NCI-H2107 treated with DMSO at 0.1 percent for 48 hours (cell line): ENCODE results near the gene LSM12.
"Not testable (repeated sequence)": the region's sequence is repeated elsewhere in the genome, so short reads cannot be mapped to it uniquely, and the experiment has no call there.

ENCODE experiments used
- DNase-seq: peaks from one replicate; lab custom pipeline; 2025; ENCODE audit not compliant: unreplicated experiment; lab: John Stamatoyannopoulos, UW

Gene LSM12

DNA sequence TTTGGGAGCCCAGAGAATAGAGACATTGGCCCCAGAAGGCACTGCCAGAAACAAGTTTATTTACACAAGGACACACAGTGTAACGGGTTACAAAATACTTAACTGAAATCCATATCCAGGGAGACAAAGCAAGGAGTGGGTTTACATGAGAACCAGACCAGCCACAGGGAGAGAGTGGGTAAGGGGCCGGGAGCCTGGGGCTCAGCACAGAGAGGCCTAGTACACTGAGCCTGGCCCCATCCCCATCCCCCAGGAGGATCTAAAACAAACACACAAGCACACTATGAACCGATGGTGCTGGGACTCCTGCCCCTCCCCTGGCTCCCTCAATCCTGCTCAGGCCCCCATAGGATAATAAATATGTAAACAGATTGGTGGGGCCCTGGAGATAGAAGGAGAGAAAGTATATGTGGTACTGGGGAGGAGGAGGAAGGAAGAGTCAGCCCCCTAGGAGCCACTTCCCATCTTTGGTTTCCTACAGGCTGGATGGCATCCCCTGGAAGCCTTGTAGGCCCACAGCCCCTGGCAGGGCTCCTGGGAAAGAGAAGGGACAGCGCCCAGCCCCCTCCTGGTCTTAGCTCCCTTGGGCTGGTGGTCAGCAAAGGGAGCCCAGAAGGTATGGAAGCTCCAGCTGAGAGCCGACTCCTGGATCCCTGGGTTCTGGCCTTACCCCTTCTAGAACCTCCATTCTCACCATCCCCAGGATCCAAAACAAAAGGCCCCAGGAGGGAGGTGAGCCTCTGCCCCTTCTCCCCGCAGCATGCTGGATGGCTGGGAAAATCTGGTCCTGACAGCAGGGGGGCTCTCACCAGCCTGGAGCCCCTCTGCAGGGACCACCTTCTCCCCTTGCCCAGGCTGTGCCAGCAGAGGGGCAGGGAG, 10.5 kb upstream of the LSM12 start:
- DNase-seq = no peak

DNA sequence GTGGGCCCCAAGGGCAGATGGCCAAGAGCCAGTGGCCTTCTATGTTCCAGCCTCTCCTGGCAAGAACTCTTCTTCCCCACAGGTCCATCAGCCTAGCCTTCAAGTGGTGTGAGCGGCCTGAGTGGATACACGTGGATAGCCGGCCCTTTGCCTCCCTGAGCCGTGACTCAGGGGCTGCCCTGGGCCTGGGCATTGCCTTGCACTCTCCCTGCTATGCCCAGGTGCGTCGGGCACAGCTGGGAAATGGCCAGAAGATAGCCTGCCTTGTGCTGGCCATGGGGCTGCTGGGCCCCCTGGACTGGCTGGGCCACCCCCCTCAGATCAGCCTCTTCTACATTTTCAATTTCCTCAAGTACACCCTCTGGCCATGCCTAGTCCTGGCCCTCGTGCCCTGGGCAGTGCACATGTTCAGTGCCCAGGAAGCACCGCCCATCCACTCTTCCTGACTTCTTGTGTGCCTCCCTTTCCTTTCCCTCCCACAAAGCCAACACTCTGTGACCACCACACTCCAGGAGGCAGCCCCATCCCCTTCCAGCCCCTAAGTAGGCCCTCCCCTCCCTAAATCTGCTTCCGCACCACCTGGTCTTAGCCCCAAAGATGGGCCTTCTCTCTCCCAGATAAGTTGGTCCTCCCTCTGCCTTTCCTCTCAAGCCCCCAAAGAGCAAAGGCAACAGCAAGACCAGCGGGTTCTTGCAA, 9.3 kb upstream of the LSM12 start:
- DNase-seq = no peak

DNA sequence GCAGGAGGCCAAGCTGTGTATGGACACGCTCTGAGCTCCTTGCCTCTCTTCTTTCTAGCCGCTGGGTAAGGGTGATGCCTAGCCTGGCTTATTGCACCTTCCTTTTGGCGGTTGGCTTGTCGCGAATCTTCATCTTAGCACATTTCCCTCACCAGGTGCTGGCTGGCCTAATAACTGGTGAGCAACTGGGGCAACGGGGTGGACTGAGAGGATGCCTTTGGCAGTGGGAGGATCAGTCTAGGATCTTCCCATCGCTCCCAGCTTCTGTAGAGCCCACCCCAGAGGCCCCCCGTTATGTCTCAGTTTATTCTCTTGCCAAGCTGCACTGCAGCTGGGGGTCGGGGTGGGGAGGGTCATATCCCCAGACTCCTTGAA, 8.4 kb upstream of the LSM12 start:
- DNase-seq = no peak

DNA sequence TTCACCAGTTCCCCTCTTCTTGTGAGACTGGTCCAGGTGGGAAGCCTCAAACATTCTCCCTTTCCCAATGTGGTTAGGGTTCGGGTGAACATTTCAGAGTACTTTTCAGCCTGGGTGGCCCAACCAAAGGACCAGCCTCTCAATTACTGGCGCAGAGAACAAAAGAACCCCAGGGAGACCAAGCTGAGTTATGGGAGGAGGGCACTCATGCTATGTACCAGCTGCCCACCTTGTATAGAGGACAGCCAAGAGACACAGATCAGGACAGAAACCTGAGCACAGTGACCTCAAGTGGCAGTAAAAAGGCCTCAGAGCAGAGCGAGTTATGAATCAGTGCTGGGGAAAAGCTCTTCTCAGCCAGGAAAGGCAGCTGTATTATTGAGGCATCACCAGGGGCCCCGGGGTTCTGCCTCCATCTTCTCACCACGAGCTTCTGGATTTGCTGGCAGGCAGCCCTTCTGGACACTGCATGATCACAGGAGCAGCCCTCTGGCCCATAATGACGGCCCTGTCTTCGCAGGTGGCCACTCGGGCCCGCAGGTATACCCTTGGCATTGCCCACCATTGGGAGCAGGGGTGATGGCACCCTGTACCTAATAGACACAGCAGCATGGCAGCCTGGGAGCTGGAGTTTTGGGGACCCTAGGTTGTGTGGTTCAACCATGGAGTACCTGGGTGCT, 7.9 kb upstream of the LSM12 start:
- DNase-seq = peak; percentile 93

DNA sequence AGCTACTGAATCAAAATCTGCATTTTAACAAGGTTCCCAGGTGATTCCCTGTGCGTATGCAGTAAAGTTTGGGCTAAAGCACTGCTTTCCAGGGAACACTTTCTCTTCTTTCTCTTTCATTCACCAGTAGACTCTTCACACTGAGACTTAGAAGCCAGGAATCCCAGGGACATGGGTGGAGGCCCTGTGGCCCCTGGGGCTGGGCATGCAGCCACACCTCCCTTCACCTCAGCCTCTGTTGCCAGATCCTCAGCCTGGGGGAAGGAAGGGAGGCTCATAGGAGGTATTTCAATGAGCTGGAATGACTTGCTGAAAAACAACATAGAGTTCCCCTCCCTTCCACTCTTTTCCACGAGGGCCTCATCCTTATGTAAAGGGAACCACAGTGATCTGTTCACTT, 5.3 kb upstream of the LSM12 start:
- no peak for DNase-seq

DNA sequence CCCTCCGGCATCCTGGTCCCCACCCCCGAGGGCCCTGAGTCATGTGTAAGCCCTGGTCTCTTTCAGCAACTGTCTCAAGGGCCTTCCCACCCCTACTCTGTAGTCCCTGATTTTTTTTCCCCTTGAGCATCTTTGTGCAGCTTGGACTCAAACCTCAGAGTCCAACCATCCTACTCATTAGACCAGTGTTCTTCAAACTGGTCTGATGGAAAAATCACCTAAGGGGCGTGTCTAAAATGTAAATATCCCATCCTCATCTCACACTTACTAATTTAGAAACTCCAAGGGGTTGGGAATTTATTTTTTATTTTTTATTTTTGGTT, 4.7 kb upstream of the LSM12 start:
- no peak for DNase-seq

DNA sequence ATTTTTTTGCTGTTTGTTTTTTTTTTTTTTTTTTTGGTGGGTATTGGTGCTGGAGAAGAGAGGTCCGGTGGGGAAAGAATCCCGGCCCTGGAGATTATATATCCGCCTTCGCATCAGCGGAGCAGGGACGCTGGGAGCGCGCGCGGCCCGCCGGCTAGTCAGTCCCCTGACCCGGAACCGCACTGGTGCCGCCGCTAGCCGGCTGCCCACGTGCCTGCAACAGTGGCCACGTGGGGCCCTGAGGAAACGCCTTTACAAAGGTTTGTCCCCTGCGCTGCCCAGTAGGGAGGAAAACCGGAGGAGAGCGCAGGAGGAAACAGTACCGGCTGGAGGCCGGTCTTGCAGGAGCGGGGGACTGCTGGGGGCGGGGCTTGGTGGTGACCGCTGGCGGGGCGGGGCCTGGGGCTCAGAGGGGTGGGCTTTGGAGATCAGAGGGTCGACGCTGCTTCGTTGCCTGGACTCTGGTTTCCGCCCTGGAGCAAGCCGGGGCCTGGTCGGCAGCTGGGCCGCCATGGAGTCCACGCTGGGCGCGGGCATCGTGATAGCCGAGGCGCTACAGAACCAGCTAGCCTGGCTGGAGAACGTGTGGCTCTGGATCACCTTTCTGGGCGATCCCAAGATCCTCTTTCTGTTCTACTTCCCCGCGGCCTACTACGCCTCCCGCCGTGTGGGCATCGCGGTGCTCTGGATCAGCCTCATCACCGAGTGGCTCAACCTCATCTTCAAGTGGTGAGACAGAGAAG, 4.2 kb upstream of the LSM12 start, which contains the start of gene G6PC3:
G6PC3 (plus strand) TSS at position 281 of the 743 bp plus-strand sequence; CDS start at position 512, 231 bp downstream.
- DNase-seq = peak; percentile 88

DNA sequence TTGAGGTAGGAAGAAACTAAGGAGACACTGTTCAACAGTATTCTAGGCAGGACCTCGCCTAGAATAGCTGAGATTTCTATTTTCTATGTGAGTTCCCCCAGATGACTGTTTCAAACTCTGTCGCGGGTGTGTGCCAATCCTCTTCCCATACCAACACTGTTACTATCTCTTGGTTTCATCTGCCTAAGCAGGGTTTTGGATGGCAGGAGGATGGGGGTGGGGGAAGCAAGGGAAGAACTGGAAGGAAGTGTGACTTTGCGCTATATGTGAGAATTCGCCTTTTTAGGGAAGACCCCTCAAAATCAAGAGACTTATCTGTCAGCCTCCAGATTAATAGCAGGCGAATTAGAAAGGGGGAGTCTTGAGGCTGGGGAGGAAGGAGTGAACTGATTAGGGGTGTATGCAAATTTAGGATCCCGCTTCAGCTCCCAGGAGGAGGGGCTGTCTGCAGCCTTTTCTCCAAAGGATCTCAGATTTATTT, 3.5 kb upstream of the LSM12 start:
- DNase-seq = no peak

DNA sequence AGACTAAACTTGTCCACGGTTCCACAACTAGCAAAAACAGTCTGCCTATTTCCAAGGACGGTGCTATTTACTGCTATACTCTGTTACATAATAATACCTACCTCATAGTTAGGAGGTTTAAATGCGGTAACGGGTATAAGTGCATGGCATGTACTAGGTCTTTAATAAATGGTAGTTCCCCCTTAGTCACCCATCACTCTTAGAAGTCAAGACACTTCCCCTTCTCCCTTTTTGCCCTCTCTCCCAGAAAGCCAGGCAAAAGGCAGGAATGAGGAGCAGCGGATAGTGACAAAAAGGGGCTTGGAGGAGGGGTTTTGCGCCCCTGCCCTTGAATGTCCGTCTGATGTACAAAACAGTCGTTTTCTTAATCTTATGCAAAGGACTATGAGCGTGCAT, 1.1 kb upstream of the LSM12 start:
- no peak for DNase-seq

DNA sequence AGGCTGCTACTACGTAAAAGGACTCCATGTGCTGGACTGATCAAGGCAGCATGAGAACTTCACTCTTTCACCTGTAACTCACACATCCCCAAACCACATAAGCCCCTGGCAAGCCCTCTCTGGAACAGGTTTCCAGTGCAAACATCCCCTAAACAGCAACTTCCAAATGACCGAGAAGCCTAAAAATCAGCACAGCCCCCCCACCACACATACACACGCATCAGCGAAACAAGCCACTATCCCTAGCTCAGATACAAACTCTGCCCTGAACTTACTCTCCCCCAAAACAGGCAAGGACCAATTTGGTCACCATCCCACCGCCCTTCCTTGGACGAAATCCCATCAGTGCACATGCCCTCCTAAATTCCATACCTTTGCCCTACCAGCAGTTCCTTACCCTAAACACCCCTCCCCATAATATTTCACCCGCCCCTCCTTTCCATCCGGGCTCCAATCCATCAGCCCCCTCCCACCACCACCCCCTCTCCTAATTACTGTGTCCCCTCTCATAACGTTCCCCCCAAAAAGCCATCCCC, 735 bp downstream of the LSM12 start:
- DNase-seq = no peak

DNA sequence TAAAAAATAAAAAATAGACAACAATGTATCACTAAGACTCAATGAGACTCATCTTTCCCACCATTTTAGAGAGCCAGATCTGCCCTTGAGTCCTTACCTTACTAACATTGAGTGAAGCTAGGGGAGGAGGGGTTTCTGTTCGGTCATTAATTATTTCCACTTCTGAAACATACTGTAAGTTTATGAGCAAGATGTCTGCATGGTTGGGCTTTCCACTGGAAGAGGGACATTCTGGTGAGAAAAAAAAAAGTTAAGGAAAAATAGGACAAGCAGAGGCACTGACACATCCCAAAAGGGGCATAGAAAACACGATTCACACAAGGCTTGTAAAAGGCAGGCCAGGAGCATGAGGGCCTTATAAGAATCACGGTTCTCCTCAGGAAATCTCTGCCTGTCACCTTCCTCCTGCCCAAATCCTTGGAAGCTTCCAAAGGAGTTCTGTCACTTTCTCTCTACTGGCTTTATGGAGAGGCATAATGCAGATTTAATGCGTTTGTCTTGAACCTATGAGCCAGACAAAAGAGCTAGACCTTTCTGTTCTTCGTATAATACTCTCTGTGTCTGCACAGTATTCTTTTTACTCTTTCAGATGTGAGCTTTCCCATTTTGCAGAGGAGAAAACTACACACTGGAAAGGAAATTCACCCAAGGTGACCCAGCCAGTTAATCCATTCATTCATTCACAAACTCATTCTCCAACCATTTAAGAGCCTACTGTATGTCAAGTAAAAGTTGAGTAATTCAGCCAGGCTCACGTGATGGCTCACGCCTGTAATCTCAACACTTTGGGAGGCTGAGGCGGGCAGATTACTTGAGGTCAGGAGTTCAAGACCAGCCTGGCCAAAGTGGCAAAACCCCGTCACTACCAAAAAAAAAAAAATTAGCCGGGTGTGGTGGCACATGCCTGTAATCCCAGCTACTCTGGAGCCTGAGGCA, 2.5 kb downstream of the LSM12 start:
- DNase-seq = no peak

DNA sequence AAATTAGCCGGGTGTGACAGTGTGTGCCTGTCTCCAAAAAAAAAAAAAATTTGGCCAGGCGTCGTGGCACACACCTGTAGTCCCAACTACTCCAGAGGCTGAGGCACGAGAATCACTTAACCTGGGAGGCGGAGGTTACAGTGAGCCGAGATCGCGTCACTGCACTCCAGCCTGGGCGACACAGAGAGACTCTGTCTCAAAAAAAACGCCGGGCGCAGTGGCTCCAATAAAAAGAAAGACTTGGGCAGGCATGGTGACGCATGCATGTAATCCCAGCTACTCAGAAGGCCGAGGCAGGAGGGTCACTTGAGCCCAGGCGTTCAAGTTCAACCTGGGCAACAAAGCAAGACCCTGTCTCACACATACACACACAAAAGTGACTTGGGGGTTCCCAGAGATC, 3.6 kb downstream of the LSM12 start:
- no peak for DNase-seq

DNA sequence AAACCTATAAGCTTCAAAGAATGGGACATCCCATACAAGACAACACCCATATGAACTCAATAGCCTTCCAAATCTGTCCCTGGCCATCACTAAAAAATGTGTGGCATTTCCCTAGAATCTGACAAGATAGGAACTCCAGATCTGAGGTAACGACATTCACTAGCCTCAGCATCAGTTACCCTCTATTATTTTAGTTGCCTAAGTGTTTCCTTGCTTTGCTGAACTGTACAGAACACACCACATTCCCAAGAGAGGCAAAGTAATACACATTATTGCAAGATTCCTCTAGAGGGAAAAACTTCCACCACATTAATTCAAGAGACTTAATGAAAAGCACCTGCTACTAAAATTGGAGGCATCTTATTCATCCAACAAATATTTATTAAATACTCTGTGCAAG, 5.0 kb downstream of the LSM12 start:
- DNase-seq = no peak

DNA sequence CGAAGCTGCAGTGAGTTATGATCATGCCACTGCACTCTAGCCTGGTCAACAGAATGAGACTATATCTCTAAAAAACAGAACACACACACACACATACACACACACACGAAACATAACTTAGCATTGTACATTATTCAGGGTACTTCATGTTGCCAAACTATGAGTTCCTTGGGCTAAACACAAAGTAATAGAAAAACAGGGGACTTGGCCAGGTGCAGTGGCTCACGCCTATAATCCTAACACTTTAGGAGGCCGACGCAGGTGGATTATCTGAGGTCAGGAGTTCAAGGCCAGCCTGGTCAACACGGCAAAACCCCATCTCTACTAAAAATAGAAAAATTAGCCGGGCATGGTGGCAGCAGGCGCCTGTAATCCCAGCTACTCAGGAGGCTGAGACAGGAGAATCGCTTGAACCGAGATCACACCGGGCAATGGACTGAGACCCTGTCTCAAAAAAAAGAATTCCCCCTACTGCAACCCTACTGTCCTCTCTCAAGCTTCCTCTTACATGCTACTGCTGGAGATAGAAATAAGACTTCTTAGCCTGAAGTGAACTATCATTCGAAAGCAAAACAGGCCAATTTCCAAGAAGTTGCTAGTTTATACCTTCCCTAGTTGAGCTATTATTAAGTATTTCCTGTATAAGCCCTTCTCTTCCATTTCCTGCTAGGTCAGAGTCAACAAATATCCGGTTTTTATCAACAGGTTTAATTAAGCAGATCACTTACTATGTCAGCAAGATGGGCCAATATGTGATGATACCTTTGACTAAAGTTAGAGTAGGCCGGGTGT, 7.2 kb downstream of the LSM12 start:
- no peak for DNase-seq

DNA sequence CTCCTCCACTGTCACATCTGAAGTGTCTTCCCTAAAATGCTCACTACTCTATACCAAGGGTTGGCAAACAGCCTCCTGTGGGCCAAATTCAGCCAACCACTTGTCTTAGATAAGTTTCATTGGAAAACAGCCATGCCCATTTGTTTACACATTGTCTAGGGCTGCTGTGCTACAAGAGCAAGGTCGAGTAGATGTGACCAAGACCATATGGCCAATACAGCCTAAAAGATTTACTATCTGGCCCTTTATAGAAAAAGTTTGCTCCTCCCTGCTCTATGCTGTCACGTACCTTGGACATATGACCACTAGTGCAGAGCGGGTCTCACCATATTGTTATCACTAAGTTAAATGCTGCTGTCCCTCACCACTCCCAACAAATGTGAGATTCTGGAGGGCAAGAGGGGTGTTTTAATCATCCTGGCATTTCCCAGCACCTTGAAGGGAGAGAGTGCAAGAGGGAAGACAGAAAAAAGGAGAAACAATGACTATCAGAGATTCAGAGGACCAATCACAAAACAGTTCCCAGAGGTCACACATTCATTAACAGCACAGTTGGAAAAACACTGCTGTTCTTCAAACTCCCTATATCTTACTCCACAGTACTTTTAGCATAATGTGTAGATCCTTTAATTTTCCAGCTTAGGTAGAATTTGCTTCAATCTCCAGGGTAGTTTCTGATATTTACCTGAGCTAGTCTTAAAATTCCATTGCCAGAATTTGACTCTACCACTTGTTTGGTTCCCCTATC, 13.2 kb downstream of the LSM12 start:
- DNase-seq = no peak

DNA sequence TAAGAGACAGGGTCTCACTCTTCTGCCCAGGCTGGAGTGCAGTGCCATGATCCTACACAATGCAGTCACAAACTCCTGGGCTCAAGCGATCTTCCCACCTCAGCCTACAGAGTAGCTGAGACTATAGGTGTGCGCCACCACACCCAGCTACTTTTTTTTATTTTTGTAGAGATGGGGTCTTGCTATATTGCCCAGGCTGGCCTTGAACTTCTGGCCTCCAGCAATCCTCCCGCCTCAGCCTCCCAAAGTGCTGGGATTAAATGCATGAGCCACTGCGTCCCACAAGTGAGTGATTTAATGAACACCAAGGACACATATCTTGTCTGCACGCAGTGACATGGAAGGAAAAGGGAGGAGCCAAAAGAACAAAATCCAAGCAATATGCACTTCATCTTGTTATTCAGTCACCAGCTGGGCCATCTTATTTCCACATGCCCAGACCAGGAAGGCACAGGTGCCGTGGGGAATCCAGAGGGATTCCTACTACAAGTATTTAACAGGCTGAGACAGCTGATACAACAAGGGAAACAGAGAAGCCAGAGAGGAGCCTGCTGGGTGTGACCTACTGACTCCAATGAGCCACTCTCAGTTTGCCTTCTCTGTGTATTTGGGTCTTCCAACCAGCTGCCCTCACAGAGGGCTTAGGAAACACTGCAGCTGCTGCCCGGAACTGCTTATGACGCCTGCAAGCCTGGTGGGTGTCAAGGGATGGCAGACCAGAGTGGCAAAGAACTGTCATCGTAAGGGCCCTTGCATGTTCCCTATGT, 17.0 kb downstream of the LSM12 start:
- DNase-seq = no peak

DNA sequence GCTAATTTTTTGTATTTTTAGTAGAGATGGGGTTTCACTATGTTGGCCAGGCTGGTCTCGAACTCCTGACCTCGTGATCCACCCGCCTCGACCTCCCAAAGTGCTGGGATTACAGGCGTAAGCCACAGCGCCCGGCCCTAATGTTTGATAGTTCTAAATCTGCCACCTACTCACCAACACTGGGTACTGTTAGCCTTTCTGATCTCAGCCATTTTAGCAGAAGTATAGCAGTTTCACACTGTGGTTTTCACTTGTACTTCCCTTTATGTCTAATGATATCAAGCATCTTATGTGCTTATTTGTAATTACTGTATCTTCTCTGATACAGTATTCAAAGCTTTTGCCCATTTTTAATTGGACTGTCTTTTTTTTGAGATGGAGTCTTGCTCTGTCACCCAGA, 19.6 kb downstream of the LSM12 start:
- DNase-seq = not testable (repeated sequence)

DNA sequence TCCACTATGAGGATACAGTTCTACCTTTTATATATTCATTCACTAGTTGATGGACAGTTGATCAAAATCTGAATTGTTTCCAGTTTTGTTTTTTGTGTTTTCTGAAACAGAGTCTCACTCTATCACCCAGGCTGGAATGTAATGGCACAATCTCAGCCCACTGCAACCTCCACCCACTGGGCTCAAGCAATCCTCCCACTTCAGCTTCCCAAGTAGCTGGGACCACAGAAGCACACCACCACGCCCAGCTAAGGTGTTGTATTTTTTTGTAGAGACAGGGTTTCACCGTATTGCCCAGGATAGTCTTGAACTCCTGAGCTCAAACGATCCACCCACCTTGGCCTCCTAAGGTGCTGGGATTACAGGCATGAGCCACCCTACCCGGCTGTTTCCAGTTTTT, 21.0 kb downstream of the LSM12 start:
- DNase-seq = no peak
